ENCODE measurements around the gene HIGD2A. TPM values are rescaled to one million over a fixed set of nuclear protein-coding genes. Genes with fewer than 3 reads are reported as not detected.
"Not testable (repeated sequence)": the region's sequence is repeated elsewhere in the genome, so short reads cannot be mapped to it uniquely, and the experiment has no call there.

HIGD2A gene
- total RNA-seq, 1 experiment from 2014 or later: 199 TPM

- DNase-seq (ENCODE audit: low spot score): no peak
Measured at GRCh38 chr5:176394881-176395675, 6.5 kb downstream of the HIGD2A start.

GRCh38 chr5:176396330-176396729 is 7.8 kb downstream of the HIGD2A start:
- DNase-seq (ENCODE audit: low spot score): no peak

- no peak for DNase-seq (ENCODE audit: low spot score)
Measured at GRCh38 chr5:176397736-176398420, 9.3 kb downstream of the HIGD2A start.

- peak; percentile 66 for DNase-seq (ENCODE audit: low spot score)
Measured at GRCh38 chr5:176400382-176401156, 12.0 kb downstream of the HIGD2A start.

GRCh38 chr5:176401281-176402205 is 13.0 kb downstream of the HIGD2A start:
- DNase-seq (ENCODE audit: low spot score): no peak

GRCh38 chr5:176405656-176406435 is 17.3 kb downstream of the HIGD2A start:
- DNase-seq (ENCODE audit: low spot score): no peak

GRCh38 chr5:176406436-176407052 is 18.0 kb downstream of the HIGD2A start:
- no peak for DNase-seq (ENCODE audit: low spot score)

- DNase-seq (ENCODE audit: low spot score): no peak
Measured at GRCh38 chr5:176407456-176408251, 19.1 kb downstream of the HIGD2A start.

- DNase-seq (ENCODE audit: low spot score): not testable (repeated sequence)
Measured at GRCh38 chr5:176408252-176408573, 19.7 kb downstream of the HIGD2A start.

- DNase-seq (ENCODE audit: low spot score): no peak
Measured at GRCh38 chr5:176408590-176408989, 20.0 kb downstream of the HIGD2A start.

GRCh38 chr5:176409765-176410164 is 21.2 kb downstream of the HIGD2A start:
- no peak for DNase-seq (ENCODE audit: low spot score)

- DNase-seq (ENCODE audit: low spot score): peak; percentile 22
Measured at GRCh38 chr5:176410486-176411180, 22.1 kb downstream of the HIGD2A start.

GRCh38 chr5:176412517-176413254 is 24.1 kb downstream of the HIGD2A start:
- DNase-seq (ENCODE audit: low spot score): no peak

GRCh38 chr5:176413255-176413565 is 24.7 kb downstream of the HIGD2A start:
- DNase-seq (ENCODE audit: low spot score): no peak

- DNase-seq (ENCODE audit: low spot score): no peak
Measured at GRCh38 chr5:176413709-176414191, 25.2 kb downstream of the HIGD2A start.

- DNase-seq (ENCODE audit: low spot score): no peak
Measured at GRCh38 chr5:176414704-176415103, 26.2 kb downstream of the HIGD2A start.

GRCh38 chr5:176415240-176415951 is 26.8 kb downstream of the HIGD2A start:
- DNase-seq (ENCODE audit: low spot score): no peak

Data from A172 (cell line).